Loucy (cell line): ENCODE results near the gene PROP1.

Experiments
- EZH2phosphoT487 ChIP-seq: fragments of 200-600 bp; IDR thresholded peaks from 2 replicates; pipeline ENCODE4 v1.6.1; 2018; ENCODE audit warnings: antibody characterized with exemption, mild to moderate bottlenecking, moderate library complexity, borderline replicate concordance
- TF ChIP-seq, protein P1 (sequence below): fragments of 200-600 bp; sonication (generic); conservative IDR thresholded peaks from 2 replicates; pipeline ENCODE4 v1.5.1; 2014; ENCODE audit warnings: mild to moderate bottlenecking, antibody characterized with exemption, low read length

- TF ChIP-seq, protein P1, sequence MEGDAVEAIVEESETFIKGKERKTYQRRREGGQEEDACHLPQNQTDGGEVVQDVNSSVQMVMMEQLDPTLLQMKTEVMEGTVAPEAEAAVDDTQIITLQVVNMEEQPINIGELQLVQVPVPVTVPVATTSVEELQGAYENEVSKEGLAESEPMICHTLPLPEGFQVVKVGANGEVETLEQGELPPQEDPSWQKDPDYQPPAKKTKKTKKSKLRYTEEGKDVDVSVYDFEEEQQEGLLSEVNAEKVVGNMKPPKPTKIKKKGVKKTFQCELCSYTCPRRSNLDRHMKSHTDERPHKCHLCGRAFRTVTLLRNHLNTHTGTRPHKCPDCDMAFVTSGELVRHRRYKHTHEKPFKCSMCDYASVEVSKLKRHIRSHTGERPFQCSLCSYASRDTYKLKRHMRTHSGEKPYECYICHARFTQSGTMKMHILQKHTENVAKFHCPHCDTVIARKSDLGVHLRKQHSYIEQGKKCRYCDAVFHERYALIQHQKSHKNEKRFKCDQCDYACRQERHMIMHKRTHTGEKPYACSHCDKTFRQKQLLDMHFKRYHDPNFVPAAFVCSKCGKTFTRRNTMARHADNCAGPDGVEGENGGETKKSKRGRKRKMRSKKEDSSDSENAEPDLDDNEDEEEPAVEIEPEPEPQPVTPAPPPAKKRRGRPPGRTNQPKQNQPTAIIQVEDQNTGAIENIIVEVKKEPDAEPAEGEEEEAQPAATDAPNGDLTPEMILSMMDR = no peak
- TF ChIP-seq EZH2phosphoT487 = no peak
Measured at GRCh38 chr5:177972613-177973012, 23.4 kb downstream of the PROP1 start.
